Neural cell (in vitro differentiated cells): ENCODE data around the gene SLAMF1. TPM values are rescaled to one million over a fixed set of nuclear protein-coding genes. Genes with fewer than 3 reads are reported as not detected.

Experiments
- H2AFZ ChIP-seq: fragments of 200-600, 300-800 bp; sonication (generic), shearing (Covaris generic); 2 replicates; pipeline ENCODE4 v1.6.0; 2014; ENCODE audit warnings: low read depth, mild to moderate bottlenecking, antibody characterized with exemption, low read length, moderate library complexity
- H3F3A ChIP-seq: fragments of 200-600 bp; shearing (Covaris generic); 2 replicates; pipeline ENCODE4 v1.6.1; 2016; ENCODE audit warnings: mild to moderate bottlenecking, moderate library complexity, mixed read lengths, antibody characterized with exemption, low read length; ENCODE audit not compliant: insufficient read depth, poor library complexity, severe bottlenecking
- H3K27ac ChIP-seq: fragments of 200-600, 300-800 bp; sonication (generic), shearing (Covaris generic); 2 replicates; pipeline ENCODE4 v1.5.1; 2014; ENCODE audit warnings: mild to moderate bottlenecking, low read length, moderate library complexity
- H3K27me3 ChIP-seq: fragments of 300-800, 200-600 bp; sonication (generic), shearing (Covaris generic); 2 replicates; pipeline ENCODE4 v1.6.0; 2014; ENCODE audit warnings: mild to moderate bottlenecking, low read depth, low read length, moderate library complexity; ENCODE audit not compliant: insufficient read depth
- H3K36me3 ChIP-seq: fragments of 300-800, 200-600 bp; sonication (generic), shearing (Covaris generic); 2 replicates; pipeline ENCODE4 v1.5.1; 2014; ENCODE audit warnings: mild to moderate bottlenecking, antibody characterized with exemption, low read length, moderate library complexity; ENCODE audit not compliant: insufficient read depth
- H3K4me2 ChIP-seq: fragments of 300-800, 200-600 bp; sonication (generic), shearing (Covaris generic); 2 replicates; pipeline ENCODE4 v1.6.0; 2014; ENCODE audit warnings: mild to moderate bottlenecking, low read length
- H3K4me3 ChIP-seq: fragments of 300-800, 200-600 bp; sonication (generic), shearing (Covaris generic); 2 replicates; pipeline ENCODE4 v1.5.1; 2014; ENCODE audit warnings: mild to moderate bottlenecking, low read length, moderate library complexity
- H3K79me2 ChIP-seq: fragments of 200-600 bp; shearing (Covaris generic); replicated peaks from 2 replicates; pipeline ENCODE4 v1.6.0; 2014; ENCODE audit warnings: mild to moderate bottlenecking, low read length, moderate library complexity; ENCODE audit not compliant: insufficient read depth
- H3K9ac ChIP-seq: fragments of 300-800, 200-600 bp; sonication (generic), shearing (Covaris generic); 2 replicates; pipeline ENCODE4 v1.6.1; 2016; ENCODE audit warnings: mild to moderate bottlenecking, low read length, mixed read lengths
- H3K9me2 ChIP-seq: fragments of 200-600 bp; shearing (Covaris generic); 2 replicates; pipeline ENCODE4 v1.6.1; 2016; ENCODE audit warnings: mild to moderate bottlenecking, low read length, mixed read lengths; ENCODE audit not compliant: insufficient read depth
- H3K9me3 ChIP-seq: fragments of 200-600, 300-800 bp; sonication (generic), shearing (Covaris generic); 2 replicates; pipeline ENCODE4 v1.6.1; 2016; ENCODE audit warnings: mild to moderate bottlenecking, mixed run types, low read length, moderate library complexity, mixed read lengths
- H4K20me1 ChIP-seq: fragments of 200-600 bp; shearing (Covaris generic); 2 replicates; pipeline ENCODE4 v1.6.1; 2016; ENCODE audit warnings: mild to moderate bottlenecking, mixed run types; ENCODE audit not compliant: insufficient read depth
- EP300 ChIP-seq: fragments of 450-650 bp; conservative IDR thresholded peaks from 2 replicates; pipeline ENCODE4 v1.6.1; 2014; ENCODE audit warnings: antibody characterized with exemption, mild to moderate bottlenecking, moderate library complexity; ENCODE audit not compliant: poor library complexity, severe bottlenecking
- EZH2 ChIP-seq: fragments of 200-600, 300-800 bp; shearing (Covaris generic), sonication (generic); IDR thresholded peaks from 2 replicates; pipeline ENCODE4 v1.6.1; 2014; ENCODE audit warnings: antibody characterized with exemption, low read length, borderline replicate concordance, mild to moderate bottlenecking; ENCODE audit not compliant: insufficient read depth, poor library complexity, severe bottlenecking
- POLR2AphosphoS5 ChIP-seq: IDR thresholded peaks from 2 replicates; pipeline ENCODE4 v1.6.1; 2012
- RAD21 ChIP-seq: fragments of 450-650 bp; conservative IDR thresholded peaks from 2 replicates; pipeline ENCODE4 v1.6.1; 2014; ENCODE audit warnings: antibody characterized with exemption, mild to moderate bottlenecking, moderate library complexity
- SMC3 ChIP-seq: fragments of 450-650 bp; conservative IDR thresholded peaks from 2 replicates; pipeline ENCODE4 v1.6.1; 2014; ENCODE audit warnings: antibody characterized with exemption, mild to moderate bottlenecking, moderate library complexity; ENCODE audit not compliant: poor library complexity
- TAF1 ChIP-seq: IDR thresholded peaks from 2 replicates; pipeline ENCODE4 v1.6.1; 2012; ENCODE audit warnings: low read depth
- polyA plus RNA-seq: library from polyadenylated mRNA; depleted of rRNA; stranded (reverse); fragments of >200 nt; gene quantifications from 2 replicates; pipeline ENCODE4 v1.2.3, GENCODE V29; 2014
- TF ChIP-seq, protein P1 (sequence below): IDR thresholded peaks from 2 replicates; pipeline ENCODE4 v1.6.1; 2012; ENCODE audit warnings: borderline replicate concordance
- TF ChIP-seq, protein P2 (sequence below): fragments of 450-650 bp; IDR thresholded peaks from 2 replicates; pipeline ENCODE4 v1.5.1; 2014; ENCODE audit warnings: antibody characterized with exemption, mild to moderate bottlenecking, moderate library complexity; ENCODE audit not compliant: poor library complexity, severe bottlenecking

Gene SLAMF1
- polyA plus RNA-seq, 1 donor from 2014 or later, result not detected

DNA sequence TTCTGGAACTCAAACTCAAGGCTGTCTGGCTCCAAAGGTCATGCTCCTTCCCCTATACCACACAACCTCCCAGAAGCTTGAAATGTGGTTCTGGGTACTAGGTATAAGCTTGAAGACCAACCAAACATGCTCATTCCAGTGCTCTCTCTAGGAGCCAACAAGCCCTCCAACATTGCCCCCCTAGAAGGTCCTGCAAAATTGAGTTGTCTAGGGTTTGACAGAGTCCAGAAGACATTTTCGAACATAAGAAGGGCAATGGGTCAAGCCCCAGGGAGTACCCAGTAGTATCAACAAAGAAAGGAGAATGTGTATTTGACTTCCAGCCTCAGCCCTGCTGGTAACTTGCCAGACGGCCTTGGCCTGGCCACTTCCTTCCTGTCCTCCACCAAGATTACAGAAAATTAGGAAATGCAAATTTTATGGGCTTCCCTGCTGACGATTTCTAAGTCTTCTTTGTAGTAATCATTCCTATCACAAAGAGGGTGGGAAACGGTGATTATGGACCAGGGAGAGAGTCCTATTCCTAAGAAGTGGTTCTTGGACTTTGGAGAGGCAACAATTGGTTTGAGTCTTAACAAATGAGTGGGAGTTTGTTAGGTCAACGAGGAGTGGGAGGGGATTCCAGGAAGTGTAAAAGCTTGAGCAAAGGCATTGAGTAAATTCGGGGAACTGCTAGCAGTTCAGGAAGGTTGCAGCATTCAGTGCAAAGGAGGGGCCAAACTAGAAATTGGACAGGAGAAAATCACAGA lies 18.7 kb upstream of the SLAMF1 start:
- no peaks in the 10 kb centered on the region for H3K79me2 ChIP-seq
- no peaks in the 10 kb centered on the region for H3K9me2 ChIP-seq
- H2AFZ ChIP-seq, result no peak overlapping the region
- H3K27me3 ChIP-seq, result no peaks in the 10 kb centered on the region
- no peaks in the 10 kb centered on the region for H4K20me1 ChIP-seq
- TF ChIP-seq EP300 (no peak), EZH2 (no peak), RAD21 (no peak), POLR2AphosphoS5 (no peak)
- TF ChIP-seq, protein P1, sequence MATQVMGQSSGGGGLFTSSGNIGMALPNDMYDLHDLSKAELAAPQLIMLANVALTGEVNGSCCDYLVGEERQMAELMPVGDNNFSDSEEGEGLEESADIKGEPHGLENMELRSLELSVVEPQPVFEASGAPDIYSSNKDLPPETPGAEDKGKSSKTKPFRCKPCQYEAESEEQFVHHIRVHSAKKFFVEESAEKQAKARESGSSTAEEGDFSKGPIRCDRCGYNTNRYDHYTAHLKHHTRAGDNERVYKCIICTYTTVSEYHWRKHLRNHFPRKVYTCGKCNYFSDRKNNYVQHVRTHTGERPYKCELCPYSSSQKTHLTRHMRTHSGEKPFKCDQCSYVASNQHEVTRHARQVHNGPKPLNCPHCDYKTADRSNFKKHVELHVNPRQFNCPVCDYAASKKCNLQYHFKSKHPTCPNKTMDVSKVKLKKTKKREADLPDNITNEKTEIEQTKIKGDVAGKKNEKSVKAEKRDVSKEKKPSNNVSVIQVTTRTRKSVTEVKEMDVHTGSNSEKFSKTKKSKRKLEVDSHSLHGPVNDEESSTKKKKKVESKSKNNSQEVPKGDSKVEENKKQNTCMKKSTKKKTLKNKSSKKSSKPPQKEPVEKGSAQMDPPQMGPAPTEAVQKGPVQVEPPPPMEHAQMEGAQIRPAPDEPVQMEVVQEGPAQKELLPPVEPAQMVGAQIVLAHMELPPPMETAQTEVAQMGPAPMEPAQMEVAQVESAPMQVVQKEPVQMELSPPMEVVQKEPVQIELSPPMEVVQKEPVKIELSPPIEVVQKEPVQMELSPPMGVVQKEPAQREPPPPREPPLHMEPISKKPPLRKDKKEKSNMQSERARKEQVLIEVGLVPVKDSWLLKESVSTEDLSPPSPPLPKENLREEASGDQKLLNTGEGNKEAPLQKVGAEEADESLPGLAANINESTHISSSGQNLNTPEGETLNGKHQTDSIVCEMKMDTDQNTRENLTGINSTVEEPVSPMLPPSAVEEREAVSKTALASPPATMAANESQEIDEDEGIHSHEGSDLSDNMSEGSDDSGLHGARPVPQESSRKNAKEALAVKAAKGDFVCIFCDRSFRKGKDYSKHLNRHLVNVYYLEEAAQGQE, result no peak
- TF ChIP-seq, protein P2, sequence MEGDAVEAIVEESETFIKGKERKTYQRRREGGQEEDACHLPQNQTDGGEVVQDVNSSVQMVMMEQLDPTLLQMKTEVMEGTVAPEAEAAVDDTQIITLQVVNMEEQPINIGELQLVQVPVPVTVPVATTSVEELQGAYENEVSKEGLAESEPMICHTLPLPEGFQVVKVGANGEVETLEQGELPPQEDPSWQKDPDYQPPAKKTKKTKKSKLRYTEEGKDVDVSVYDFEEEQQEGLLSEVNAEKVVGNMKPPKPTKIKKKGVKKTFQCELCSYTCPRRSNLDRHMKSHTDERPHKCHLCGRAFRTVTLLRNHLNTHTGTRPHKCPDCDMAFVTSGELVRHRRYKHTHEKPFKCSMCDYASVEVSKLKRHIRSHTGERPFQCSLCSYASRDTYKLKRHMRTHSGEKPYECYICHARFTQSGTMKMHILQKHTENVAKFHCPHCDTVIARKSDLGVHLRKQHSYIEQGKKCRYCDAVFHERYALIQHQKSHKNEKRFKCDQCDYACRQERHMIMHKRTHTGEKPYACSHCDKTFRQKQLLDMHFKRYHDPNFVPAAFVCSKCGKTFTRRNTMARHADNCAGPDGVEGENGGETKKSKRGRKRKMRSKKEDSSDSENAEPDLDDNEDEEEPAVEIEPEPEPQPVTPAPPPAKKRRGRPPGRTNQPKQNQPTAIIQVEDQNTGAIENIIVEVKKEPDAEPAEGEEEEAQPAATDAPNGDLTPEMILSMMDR, result no peak
- no peak overlapping the region for H3K4me2 ChIP-seq
- no peaks in the 10 kb centered on the region for H3F3A ChIP-seq
- H3K27ac ChIP-seq, result no peak overlapping the region
- no peak overlapping the region for H3K9ac ChIP-seq
- H3K4me3 ChIP-seq, result no peak overlapping the region
- H3K9me3 ChIP-seq, result no peaks in the 10 kb centered on the region
- H3K36me3 ChIP-seq, result no peaks in the 10 kb centered on the region

DNA sequence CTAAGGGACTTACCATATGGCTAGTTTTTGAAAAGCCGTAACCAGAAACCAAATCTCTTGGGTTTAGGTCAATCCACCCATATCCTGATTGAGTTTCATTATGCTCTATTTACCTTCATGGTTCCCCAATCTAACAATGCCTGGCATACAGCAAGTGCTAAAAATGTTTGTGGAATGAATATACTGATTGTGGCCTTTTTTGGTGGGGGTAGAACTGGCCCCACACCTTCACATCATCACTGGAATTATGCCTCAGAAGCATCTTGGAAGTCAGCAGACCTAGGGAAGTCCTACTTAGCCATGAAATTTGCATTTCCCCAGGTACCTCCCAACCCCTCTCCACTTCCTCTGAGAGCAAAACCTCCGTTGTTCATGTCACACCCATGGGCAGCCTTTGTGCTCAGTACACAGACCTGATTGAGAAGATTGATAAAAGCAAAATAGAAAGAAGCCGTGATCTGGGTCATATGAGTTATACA lies 17.8 kb upstream of the SLAMF1 start:
- H3K4me3 ChIP-seq, result no peak overlapping the region
- no peaks in the 10 kb centered on the region for H3K27me3 ChIP-seq
- no peaks in the 10 kb centered on the region for H4K20me1 ChIP-seq
- no peak overlapping the region for H3K9ac ChIP-seq
- H3K4me2 ChIP-seq, result no peak overlapping the region
- H3K9me3 ChIP-seq, result no peaks in the 10 kb centered on the region
- no peaks in the 10 kb centered on the region for H3K36me3 ChIP-seq
- H3K9me2 ChIP-seq, result no peaks in the 10 kb centered on the region
- no peaks in the 10 kb centered on the region for H3K79me2 ChIP-seq
- H3F3A ChIP-seq, result no peaks in the 10 kb centered on the region
- TF ChIP-seq SMC3 (no peak), TAF1 (no peak), EZH2 (no peak)
- TF ChIP-seq, protein P2, result no peak
- TF ChIP-seq, protein P1, result no peak
- no peak overlapping the region for H2AFZ ChIP-seq
- H3K27ac ChIP-seq, result no peak overlapping the region
